GM19193 (cell line): Measurements from ENCODE around the gene FMN2.

Experiments used
- POLR2A ChIP-seq: IDR thresholded peaks from 4 replicates; pipeline ENCODE4 v1.6.1; 2011; ENCODE audit not compliant: insufficient read depth, insufficient read length; ENCODE audit errors: extremely low read depth

The FMN2 gene

GRCh38 chr1:240091614-240092300, at the start of gene FMN2:
Gene FMN2, plus strand, starts transcription at chr1:240091883. Its CDS starts 227 bp downstream, at chr1:240092110.
- no peak for TF ChIP-seq POLR2A

GRCh38 chr1:240044620-240045019, 47.1 kb upstream of the FMN2 start:
- no peak for TF ChIP-seq POLR2A

- TF ChIP-seq POLR2A = no peak
These were observed 45.7 kb upstream of the FMN2 start for GRCh38 chr1:240046000-240046399.

GRCh38 chr1:240054109-240054701, 37.5 kb upstream of the FMN2 start:
- TF ChIP-seq POLR2A = no peak

GRCh38 chr1:240055936-240056335, 35.7 kb upstream of the FMN2 start:
- no peak for TF ChIP-seq POLR2A

- TF ChIP-seq POLR2A = no peak
These were observed 35.3 kb upstream of the FMN2 start for GRCh38 chr1:240056350-240056749.

GRCh38 chr1:240058049-240058448, 33.6 kb upstream of the FMN2 start:
- no peak for TF ChIP-seq POLR2A

- no peak for TF ChIP-seq POLR2A
These were observed 22.7 kb upstream of the FMN2 start for GRCh38 chr1:240068961-240069360.

GRCh38 chr1:240070188-240070587, 21.5 kb upstream of the FMN2 start:
- no peak for TF ChIP-seq POLR2A

GRCh38 chr1:240073097-240073496, 18.6 kb upstream of the FMN2 start:
- TF ChIP-seq POLR2A = no peak

GRCh38 chr1:240074422-240074821, 17.3 kb upstream of the FMN2 start:
- TF ChIP-seq POLR2A = no peak

GRCh38 chr1:240074908-240075307, 16.8 kb upstream of the FMN2 start:
- TF ChIP-seq POLR2A = no peak

- no peak for TF ChIP-seq POLR2A
These were observed 7.3 kb upstream of the FMN2 start for GRCh38 chr1:240084337-240084736.

- no peak for TF ChIP-seq POLR2A
These were observed 6.9 kb upstream of the FMN2 start for GRCh38 chr1:240084749-240085148.

GRCh38 chr1:240086726-240087125, 5.0 kb upstream of the FMN2 start:
- TF ChIP-seq POLR2A = no peak

GRCh38 chr1:240090014-240090413, 1.7 kb upstream of the FMN2 start:
- TF ChIP-seq POLR2A = no peak
